HG02981 (cell line): ENCODE data around the gene PEX26.

Experiments used
- ATAC-seq: cut with Tn5 transposase; IDR thresholded peaks from one replicate; pipeline ENCODE4 v1.9.1; 2021; ENCODE audit warnings: mild to moderate bottlenecking, moderate library complexity; ENCODE audit not compliant: unreplicated experiment

PEX26 gene

GRCh38 chr22:18154821-18155390, 77.1 kb downstream of the PEX26 start:
- ATAC-seq, result no peak
